ENCODE measurements around the gene ATP6V0A4. TPM values are rescaled to one million over a fixed set of nuclear protein-coding genes. Genes with fewer than 3 reads are reported as not detected.

ATP6V0A4 gene
- total and polyA plus RNA-seq, 2 of the 13 experiments (the other 11 are each of a cell fraction or from before 2014, with no cell fraction given): 0.24 to 0.25 TPM

- 25% methylated on average over 2 of the region's 2 CpGs for WGBS (ENCODE audit: low lambda C conversion rate)
Observed at GRCh38 chr7:138697535-138698182, 100.3 kb downstream of the ATP6V0A4 start.

More at GRCh38 chr7:138697535-138698182, 100.3 kb downstream of the ATP6V0A4 start:
- no peak for ATAC-seq
- no peak overlapping the region for H3K9ac ChIP-seq (ENCODE audit: insufficient read depth, low read depth, low read length)
- no peak overlapping the region for H3K4me3 ChIP-seq (replicated peaks in 1 of 3; ENCODE audit: insufficient read depth in 1 of 3, low read depth in 2 of 3, low read length in 3 of 3)
- no peak overlapping the region for H3K4me2 ChIP-seq (ENCODE audit: low read depth, low read length)
- no peaks in the 10 kb centered on the region for H3K9me3 ChIP-seq (ENCODE audit: low read length)
- ChIA-PET CTCF (ENCODE audit: low intra/inter-chr PET ratio, low total read pairs) (no interaction called here), POLR2A (no interaction called here)
- no peaks in the 10 kb centered on the region for H3K4me1 ChIP-seq (ENCODE audit: insufficient read depth, low read length)
- no peak for TF ChIP-seq TOPORS (CRISPR knock-in tag; IDR thresholded peaks at IDR 0.05)
- TF ChIP-seq MIER3 (CRISPR knock-in tag; IDR thresholded peaks at IDR 0.05; ENCODE audit: borderline replicate concordance): no peak
- TF ChIP-seq RXRA (CRISPR knock-in tag; IDR thresholded peaks at IDR 0.05): no peak
- TF ChIP-seq ZNF607 (CRISPR knock-in tag; IDR thresholded peaks at IDR 0.05; ENCODE audit: borderline replicate concordance): no peak
- TF ChIP-seq STAG1 (CRISPR knock-in tag; IDR thresholded peaks at IDR 0.05): no peak
- TF ChIP-seq, protein P1, sequence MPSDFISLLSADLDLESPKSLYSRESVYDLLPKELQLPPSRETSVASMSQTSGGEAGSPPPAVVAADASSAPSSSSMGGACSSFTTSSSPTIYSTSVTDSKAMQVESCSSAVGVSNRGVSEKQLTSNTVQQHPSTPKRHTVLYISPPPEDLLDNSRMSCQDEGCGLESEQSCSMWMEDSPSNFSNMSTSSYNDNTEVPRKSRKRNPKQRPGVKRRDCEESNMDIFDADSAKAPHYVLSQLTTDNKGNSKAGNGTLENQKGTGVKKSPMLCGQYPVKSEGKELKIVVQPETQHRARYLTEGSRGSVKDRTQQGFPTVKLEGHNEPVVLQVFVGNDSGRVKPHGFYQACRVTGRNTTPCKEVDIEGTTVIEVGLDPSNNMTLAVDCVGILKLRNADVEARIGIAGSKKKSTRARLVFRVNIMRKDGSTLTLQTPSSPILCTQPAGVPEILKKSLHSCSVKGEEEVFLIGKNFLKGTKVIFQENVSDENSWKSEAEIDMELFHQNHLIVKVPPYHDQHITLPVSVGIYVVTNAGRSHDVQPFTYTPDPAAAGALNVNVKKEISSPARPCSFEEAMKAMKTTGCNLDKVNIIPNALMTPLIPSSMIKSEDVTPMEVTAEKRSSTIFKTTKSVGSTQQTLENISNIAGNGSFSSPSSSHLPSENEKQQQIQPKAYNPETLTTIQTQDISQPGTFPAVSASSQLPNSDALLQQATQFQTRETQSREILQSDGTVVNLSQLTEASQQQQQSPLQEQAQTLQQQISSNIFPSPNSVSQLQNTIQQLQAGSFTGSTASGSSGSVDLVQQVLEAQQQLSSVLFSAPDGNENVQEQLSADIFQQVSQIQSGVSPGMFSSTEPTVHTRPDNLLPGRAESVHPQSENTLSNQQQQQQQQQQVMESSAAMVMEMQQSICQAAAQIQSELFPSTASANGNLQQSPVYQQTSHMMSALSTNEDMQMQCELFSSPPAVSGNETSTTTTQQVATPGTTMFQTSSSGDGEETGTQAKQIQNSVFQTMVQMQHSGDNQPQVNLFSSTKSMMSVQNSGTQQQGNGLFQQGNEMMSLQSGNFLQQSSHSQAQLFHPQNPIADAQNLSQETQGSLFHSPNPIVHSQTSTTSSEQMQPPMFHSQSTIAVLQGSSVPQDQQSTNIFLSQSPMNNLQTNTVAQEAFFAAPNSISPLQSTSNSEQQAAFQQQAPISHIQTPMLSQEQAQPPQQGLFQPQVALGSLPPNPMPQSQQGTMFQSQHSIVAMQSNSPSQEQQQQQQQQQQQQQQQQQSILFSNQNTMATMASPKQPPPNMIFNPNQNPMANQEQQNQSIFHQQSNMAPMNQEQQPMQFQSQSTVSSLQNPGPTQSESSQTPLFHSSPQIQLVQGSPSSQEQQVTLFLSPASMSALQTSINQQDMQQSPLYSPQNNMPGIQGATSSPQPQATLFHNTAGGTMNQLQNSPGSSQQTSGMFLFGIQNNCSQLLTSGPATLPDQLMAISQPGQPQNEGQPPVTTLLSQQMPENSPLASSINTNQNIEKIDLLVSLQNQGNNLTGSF (CRISPR knock-in tag; IDR thresholded peaks at IDR 0.05): no peak
- TF ChIP-seq GTF2F1 (IDR thresholded peaks at IDR 0.05; ENCODE audit: low read length): no peak
- TF ChIP-seq ZNF781 (CRISPR knock-in tag; IDR thresholded peaks at IDR 0.05; ENCODE audit: borderline replicate concordance, not compliant biosample characterization): no peak
- TF ChIP-seq, protein P2, sequence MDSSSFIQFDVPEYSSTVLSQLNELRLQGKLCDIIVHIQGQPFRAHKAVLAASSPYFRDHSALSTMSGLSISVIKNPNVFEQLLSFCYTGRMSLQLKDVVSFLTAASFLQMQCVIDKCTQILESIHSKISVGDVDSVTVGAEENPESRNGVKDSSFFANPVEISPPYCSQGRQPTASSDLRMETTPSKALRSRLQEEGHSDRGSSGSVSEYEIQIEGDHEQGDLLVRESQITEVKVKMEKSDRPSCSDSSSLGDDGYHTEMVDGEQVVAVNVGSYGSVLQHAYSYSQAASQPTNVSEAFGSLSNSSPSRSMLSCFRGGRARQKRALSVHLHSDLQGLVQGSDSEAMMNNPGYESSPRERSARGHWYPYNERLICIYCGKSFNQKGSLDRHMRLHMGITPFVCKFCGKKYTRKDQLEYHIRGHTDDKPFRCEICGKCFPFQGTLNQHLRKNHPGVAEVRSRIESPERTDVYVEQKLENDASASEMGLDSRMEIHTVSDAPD (CRISPR knock-in tag; IDR thresholded peaks at IDR 0.05): no peak
- TF ChIP-seq ZMAT5 (CRISPR knock-in tag; IDR thresholded peaks at IDR 0.05; ENCODE audit: borderline replicate concordance, low read depth): no peak
- TF ChIP-seq ZNF879 (CRISPR knock-in tag; IDR thresholded peaks at IDR 0.05): no peak
- TF ChIP-seq FLYWCH1 (CRISPR knock-in tag; IDR thresholded peaks at IDR 0.05): no peak
- no peak for TF ChIP-seq ZMYM3 (CRISPR knock-in tag; IDR thresholded peaks at IDR 0.05)
- TF ChIP-seq, protein P3, sequence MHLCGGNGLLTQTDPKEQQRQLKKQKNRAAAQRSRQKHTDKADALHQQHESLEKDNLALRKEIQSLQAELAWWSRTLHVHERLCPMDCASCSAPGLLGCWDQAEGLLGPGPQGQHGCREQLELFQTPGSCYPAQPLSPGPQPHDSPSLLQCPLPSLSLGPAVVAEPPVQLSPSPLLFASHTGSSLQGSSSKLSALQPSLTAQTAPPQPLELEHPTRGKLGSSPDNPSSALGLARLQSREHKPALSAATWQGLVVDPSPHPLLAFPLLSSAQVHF (CRISPR knock-in tag; IDR thresholded peaks at IDR 0.05): no peak
- BruUV-seq (replicated peaks): no TSS peak
- H3K36me3 ChIP-seq (replicated peaks in 1 of 2; ENCODE audit: control insufficient read depth in 1 of 2, insufficient read depth in 2 of 2, low read length in 2 of 2): no peaks in the 10 kb centered on the region
- no peaks in the 10 kb centered on the region for H3K79me2 ChIP-seq (ENCODE audit: insufficient read depth, low read length)
- no peak for FAIRE-seq
- peaks cover 3 to 16% of the 10 kb centered on the region in 2 experiments; a peak in 3 of 5 replicates for H3K27me3 ChIP-seq (ENCODE audit: control insufficient read depth in 1 of 2, insufficient read depth in 2 of 2, low read length in 2 of 2)
- H3K27ac ChIP-seq (ENCODE audit: extremely low read length, insufficient read depth, low read length): no peak overlapping the region
- in situ Hi-C loops (cut with HindIII; ENCODE audit: extremely low pct_ligation_motif_present, low pct_unique_long_range_greater_than_20kb): no loop called here
- no peak for DNase-seq (ENCODE audit: low spot score)
- H4K20me1 ChIP-seq (ENCODE audit: insufficient read depth, low read length): no peaks in the 10 kb centered on the region
- no peak overlapping the region for H2AFZ ChIP-seq (ENCODE audit: low read length)
- intact Hi-C loops (cut with micrococcal nuclease; ENCODE audit: unreplicated experiment): no loop called here

Data from HepG2 (cell line).